A673 (cell line): Measurements from ENCODE around the gene MLIP. TPM values are rescaled to one million over a fixed set of nuclear protein-coding genes. Genes with fewer than 3 reads are reported as not detected.
A peak's percentile ranks its signal among the peaks of the same experiment; 100 is the strongest.

Experiments used
- BruUV-seq: library from RNA; stranded (reverse); fragments of 400-500 nt; replicated peaks from 2 replicates; lab custom pipeline; 2021; lab: Mats Ljungman, UMichigan
- CTCF ChIA-PET: fragments of 300-600 bp; sonication (Branson Sonifier 250); formaldehyde crosslinking; loops from one replicate; lab custom pipeline; 2022; ENCODE audit warnings: antibody characterized with exemption; lab: Charles Lee
- POLR2A ChIA-PET: fragments of 300-600 bp; sonication (Branson Sonifier 250); formaldehyde crosslinking; loops from one replicate; lab custom pipeline; 2022; ENCODE audit warnings: antibody characterized with exemption; ENCODE audit not compliant: low non-redundant PET; lab: Charles Lee
- DNase-seq: peaks from one replicate; pipeline ENCODE4 v3.0.0-alpha.2; 2015; ENCODE audit warnings: low spot score
- H3K27ac ChIP-seq: fragments of 200-600 bp; sonication (generic); 2 replicates; pipeline ENCODE4 v1.5.1; 2016; ENCODE audit warnings: mixed run types, low read depth, mild to moderate bottlenecking, mixed read lengths, antibody characterized with exemption, low read length; ENCODE audit not compliant: poor library complexity, severe bottlenecking
- H3K27me3 ChIP-seq: fragments of 200-600 bp; sonication (generic); replicated peaks from 2 replicates; pipeline ENCODE4 v1.6.1; 2017; ENCODE audit warnings: mixed run types, low read depth, mild to moderate bottlenecking, mixed read lengths, antibody characterized with exemption, low read length; ENCODE audit not compliant: insufficient read depth, poor library complexity
- H3K36me3 ChIP-seq: fragments of 200-600 bp; sonication (generic); 2 replicates; pipeline ENCODE4 v1.6.1; 2016; ENCODE audit warnings: mixed run types, mild to moderate bottlenecking, mixed read lengths, antibody characterized with exemption, low read length; ENCODE audit not compliant: insufficient read depth, poor library complexity, severe bottlenecking
- H3K4me1 ChIP-seq: fragments of 200-600 bp; sonication (generic); 2 replicates; pipeline ENCODE4 v1.6.1; 2017; ENCODE audit warnings: mixed run types, mild to moderate bottlenecking, mixed read lengths, antibody characterized with exemption, low read length; ENCODE audit not compliant: insufficient read depth, poor library complexity, severe bottlenecking
- H3K4me3 ChIP-seq: fragments of 200-600 bp; sonication (generic); 2 replicates; pipeline ENCODE4 v1.5.1; 2016; ENCODE audit warnings: low read depth, mixed run types, mild to moderate bottlenecking, mixed read lengths, low read length; ENCODE audit not compliant: poor library complexity, severe bottlenecking
- H3K9me3 ChIP-seq: fragments of 200-600 bp; sonication (generic); 2 replicates; pipeline ENCODE4 v1.6.1; 2016; ENCODE audit warnings: mixed run types, low read depth, mild to moderate bottlenecking, mixed read lengths, antibody characterized with exemption, low read length; ENCODE audit not compliant: poor library complexity, severe bottlenecking
- CTCF ChIP-seq: fragments of 300-800, 200-600 bp; sonication (generic); conservative IDR thresholded peaks from 2 replicates; pipeline ENCODE4 v1.5.1; 2017; ENCODE audit warnings: low read depth, mild to moderate bottlenecking, antibody characterized with exemption, low read length, moderate library complexity, mixed read lengths
- EZH2 ChIP-seq: fragments of 200-600 bp; sonication (generic); IDR thresholded peaks from 2 replicates; pipeline ENCODE4 v1.6.1; 2017; ENCODE audit warnings: borderline replicate concordance, low read depth, mild to moderate bottlenecking, mixed read lengths, antibody characterized with exemption, low read length; ENCODE audit not compliant: poor library complexity, severe bottlenecking
- intact Hi-C: fragments of 100-400 bp; cut with micrococcal nuclease; formaldehyde crosslinking; loops from one replicate; pipeline ENCODE4 v1.10.0; 2022; ENCODE audit not compliant: unreplicated experiment
- total RNA-seq: library from RNA; stranded (reverse); gene quantifications from 2 replicates; pipeline ENCODE4 v1.2.3, GENCODE V29; 2021

Gene MLIP
- total RNA-seq, 1 experiment from 2014 or later, result 0.58 TPM

- ChIA-PET POLR2A (no interaction called here), CTCF (interaction anchor here (1.0 kb wide), 1 partner anchor 46 kb away, joined by 3 read pairs; no protein-coding TSS in a partner anchor)
- H3K4me1 ChIP-seq, result peaks cover 21% of the 10 kb centered on the region
- H3K9me3 ChIP-seq, result no peaks in the 10 kb centered on the region
- TF ChIP-seq CTCF (no peak), EZH2 (no peak)
- no peak for DNase-seq
- intact Hi-C loops, result loop anchor here (5.0 kb wide), 1 partner anchor 256 kb away; no protein-coding TSS in a partner anchor
- BruUV-seq, result no TSS peak
- no peak overlapping the region for H3K4me3 ChIP-seq
- no peak overlapping the region for H3K27ac ChIP-seq
- H3K27me3 ChIP-seq, result no peaks in the 10 kb centered on the region
- no peaks in the 10 kb centered on the region for H3K36me3 ChIP-seq
These were observed 132.5 kb downstream of the MLIP start for GRCh38 chr6:54243699-54244098.

- TF ChIP-seq EZH2 (no peak), CTCF (peak; percentile 74)
- Histone ChIP-seq H3K36me3 (no peaks in the 10 kb centered on the region), H3K27me3 (no peaks in the 10 kb centered on the region), H3K4me1 (peaks cover 14% of the 10 kb centered on the region), H3K4me3 (no peak overlapping the region), H3K9me3 (no peaks in the 10 kb centered on the region), H3K27ac (no peak overlapping the region)
- no TSS peak for BruUV-seq
- peak; percentile 49 for DNase-seq
- POLR2A ChIA-PET, result no interaction called here
- CTCF ChIA-PET, result interaction anchor here (1.0 kb wide), 1 partner anchor 46 kb away, joined by 3 read pairs; no protein-coding TSS in a partner anchor
- intact Hi-C loops, result loop anchor here (5.0 kb wide), 1 partner anchor 257 kb away; no protein-coding TSS in a partner anchor
These were observed 133.2 kb downstream of the MLIP start for GRCh38 chr6:54244430-54244829.

- Histone ChIP-seq H3K9me3 (no peaks in the 10 kb centered on the region), H3K4me3 (no peak overlapping the region), H3K27me3 (no peaks in the 10 kb centered on the region), H3K4me1 (peaks cover 14% of the 10 kb centered on the region), H3K27ac (no peak overlapping the region), H3K36me3 (no peaks in the 10 kb centered on the region)
- ChIA-PET POLR2A (interaction anchor here (0.6 kb wide), 1 partner anchor 471 kb away, joined by 3 read pairs; no protein-coding TSS in a partner anchor), CTCF (interaction anchor here (0.6 kb wide), 1 partner anchor 1300 kb away, joined by 4 read pairs; no protein-coding TSS in a partner anchor)
- intact Hi-C loops, result no loop called here
- BruUV-seq, result no TSS peak
- no peak for DNase-seq
- TF ChIP-seq EZH2, result no peak
- no peak for TF ChIP-seq CTCF
These were observed 134.0 kb downstream of the MLIP start for GRCh38 chr6:54245265-54245664.
